Stimulated activated CD4-positive, alpha-beta T cell treated with anti-CD3 and anti-CD28 coated beads, Interleukin-1b, Interleukin-23, amount 100 ng/mL, for 24 hours (primary cell): ENCODE measurements around the gene HSF2.

ENCODE experiments used
- DNase-seq, 4 experiments: peaks; one replicate each; pipeline ENCODE4 v3.0.0-alpha.2; 2020; ENCODE audit warnings: low read depth in 4 of 4, low spot score in 1 of 4

Gene HSF2

DNA sequence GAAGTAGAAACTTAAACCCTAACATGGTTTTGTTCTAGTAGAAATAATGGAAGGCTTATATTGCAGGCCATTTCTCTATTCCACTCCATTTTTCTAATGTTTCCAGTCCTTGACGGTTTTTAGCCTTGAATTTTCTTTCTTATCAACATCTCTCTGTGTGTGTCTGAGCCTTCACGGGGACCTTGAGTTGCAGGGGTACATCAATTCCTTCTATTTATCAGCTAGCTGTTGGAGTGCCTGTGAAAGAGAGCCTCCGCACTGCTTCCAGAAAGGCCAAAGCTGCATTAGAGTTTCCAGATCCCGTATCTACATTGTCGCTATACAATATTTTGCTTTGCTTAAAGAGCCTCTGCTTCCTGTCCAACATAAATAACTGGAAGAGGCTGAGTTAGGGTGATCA, 5.4 kb upstream of the HSF2 start:
- no peak for DNase-seq

DNA sequence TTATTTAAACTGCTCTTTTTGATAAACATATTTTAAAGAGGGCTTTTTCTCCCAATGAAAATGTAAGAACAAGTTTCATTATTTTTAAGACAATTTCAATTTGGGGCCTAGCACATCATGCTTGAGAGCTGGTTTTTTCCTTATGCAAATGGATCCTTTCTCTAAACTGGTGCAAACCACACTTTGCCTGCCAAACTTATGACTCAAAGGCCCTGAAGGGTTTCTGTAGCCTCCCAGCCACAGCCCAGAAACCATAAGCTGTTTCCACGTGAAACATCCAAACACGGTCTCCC, 451 bp upstream of the HSF2 start:
- no peak for DNase-seq

- no peak for DNase-seq
These were observed 634 bp downstream of the HSF2 start for GRCh38 chr6:122400121-122400450.

- no peak for DNase-seq
These were observed 1.1 kb downstream of the HSF2 start for GRCh38 chr6:122400462-122401089.

DNA sequence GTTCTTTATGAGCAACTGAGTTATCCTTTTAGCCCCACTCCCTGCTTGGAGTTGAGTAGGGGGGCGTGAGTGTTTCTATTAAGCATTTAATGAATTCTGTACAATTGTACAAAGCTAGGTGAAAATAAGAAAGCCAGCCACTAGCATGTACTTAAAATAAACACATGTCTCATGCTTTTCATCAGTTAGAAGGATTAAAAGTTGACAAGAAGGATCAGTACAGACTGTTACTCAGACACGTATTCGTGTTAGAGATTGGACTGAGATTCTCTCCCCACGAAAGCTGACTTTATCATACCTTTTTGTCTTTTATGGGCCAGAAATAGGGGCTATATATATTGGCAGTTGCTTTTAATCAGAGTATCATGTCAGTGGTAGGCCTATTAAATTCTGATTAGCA, 1.7 kb downstream of the HSF2 start:
- no peak for DNase-seq

DNA sequence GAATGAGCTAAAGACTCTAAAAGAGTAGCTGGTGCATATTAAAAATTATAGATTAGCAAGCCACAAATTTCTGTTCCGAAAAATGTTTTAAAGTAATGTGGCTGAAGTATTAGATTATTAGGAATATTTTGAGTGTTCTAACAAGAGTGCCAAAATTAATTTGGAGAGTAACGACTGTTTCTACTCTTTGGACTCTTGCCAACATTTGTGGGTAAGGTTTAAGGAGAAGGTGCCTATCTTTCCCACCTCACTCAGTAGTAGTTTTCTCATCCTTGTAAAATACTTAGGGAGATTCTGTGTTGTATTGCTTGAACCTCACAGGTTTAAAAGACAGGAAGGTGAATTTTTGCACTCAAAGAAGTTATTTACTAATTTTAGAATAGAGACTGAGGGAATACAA, 5.0 kb downstream of the HSF2 start:
- DNase-seq = no peak

DNA sequence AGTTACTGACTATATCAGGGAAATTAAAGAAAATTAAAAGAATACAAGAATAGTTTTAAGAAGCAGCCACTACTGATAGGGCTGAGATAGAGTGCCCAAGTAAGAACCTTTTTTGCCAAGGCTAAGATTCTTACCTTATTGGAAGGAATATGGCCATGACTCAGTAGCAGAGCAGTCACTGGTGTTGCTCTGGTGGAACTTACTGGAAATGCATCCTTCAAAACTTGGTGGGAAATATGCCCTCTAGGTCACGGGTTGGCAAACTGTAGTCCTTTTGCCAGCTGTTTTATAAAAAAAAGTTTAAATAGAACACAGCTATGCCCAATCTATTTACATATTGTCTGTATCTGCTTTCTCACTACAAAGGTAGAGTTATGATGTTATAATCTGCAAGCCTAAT, 6.0 kb downstream of the HSF2 start:
- no peak for DNase-seq

GRCh38 chr6:122406187-122406586, 6.7 kb downstream of the HSF2 start:
- DNase-seq = no peak

DNA sequence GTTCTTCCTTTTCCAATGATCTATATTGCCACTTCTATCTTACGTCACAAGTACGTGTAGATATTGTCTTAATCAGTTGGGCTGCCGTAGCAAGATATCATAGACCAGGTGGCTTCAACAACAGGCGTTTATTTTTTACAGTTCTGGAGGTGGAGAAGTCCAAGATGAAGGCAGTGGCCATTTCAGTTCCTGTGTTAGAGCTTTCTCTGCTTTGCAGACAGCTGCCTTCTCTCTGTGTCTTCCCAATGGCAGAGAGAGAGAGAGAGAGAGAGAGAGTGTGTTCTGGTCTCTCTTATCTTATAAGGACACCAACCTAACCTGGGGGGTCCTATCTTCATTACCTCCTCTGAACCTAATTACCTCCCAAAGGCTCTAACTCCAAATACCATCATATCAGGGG, 8.3 kb downstream of the HSF2 start:
- no peak for DNase-seq

DNA sequence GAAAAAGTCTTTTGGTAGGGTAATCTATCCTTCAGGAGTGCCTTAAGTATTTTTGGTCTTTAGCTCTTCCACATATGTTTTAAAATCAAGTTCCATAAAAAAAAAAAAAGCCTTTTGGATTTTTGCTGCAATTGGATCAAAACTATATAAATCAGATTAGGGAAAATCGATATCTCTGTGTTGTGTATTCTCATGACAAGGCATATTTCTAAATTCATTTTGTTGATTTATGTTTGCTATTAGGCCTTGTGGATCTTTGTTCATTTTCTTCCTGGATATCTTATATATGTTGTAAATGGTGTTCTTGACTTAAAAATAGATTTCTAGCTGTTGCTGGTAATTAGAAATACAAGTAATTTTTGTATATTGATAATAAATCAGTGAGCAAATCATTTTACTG, 8.8 kb downstream of the HSF2 start:
- no peak for DNase-seq

- no peak for DNase-seq
These were observed 9.4 kb downstream of the HSF2 start for GRCh38 chr6:122408702-122409458.

GRCh38 chr6:122412001-122412400, 12.5 kb downstream of the HSF2 start:
- no peak for DNase-seq

- DNase-seq = no peak
These were observed 17.4 kb downstream of the HSF2 start for GRCh38 chr6:122416825-122417224.

GRCh38 chr6:122422003-122422402, 22.6 kb downstream of the HSF2 start:
- DNase-seq = no peak

DNA sequence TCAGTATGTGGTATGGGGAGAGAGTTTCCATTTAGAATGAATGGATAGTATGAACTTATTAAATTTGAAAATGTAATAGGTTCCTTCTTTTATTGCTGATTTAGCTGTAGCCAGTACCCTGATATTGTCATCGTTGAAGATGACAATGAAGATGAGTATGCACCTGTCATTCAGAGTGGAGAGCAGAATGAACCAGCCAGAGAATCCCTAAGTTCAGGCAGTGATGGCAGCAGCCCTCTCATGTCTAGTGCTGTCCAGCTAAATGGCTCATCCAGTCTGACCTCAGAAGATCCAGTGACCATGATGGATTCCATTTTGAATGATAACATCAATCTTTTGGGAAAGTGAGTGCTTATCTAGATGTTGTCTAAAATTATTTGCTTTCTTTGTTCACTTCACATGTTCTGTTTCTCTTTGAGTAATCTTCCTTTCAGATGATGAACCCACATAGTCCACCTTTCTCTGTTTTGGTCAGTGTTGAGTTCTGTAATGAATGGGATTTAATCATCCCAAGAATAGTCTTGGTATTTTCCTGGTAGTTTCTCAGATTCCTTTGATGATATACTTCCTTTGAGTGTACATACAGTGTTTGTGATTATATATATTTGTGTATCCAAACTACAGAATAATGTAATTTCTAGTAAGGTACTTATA, 23.3 kb downstream of the HSF2 start:
- no peak for DNase-seq

- DNase-seq = no peak
These were observed 24.3 kb downstream of the HSF2 start for GRCh38 chr6:122423734-122424133.

GRCh38 chr6:122426597-122426996, 27.1 kb downstream of the HSF2 start:
- DNase-seq = no peak

- DNase-seq = no peak
These were observed 29.3 kb downstream of the HSF2 start for GRCh38 chr6:122428781-122429180.

DNA sequence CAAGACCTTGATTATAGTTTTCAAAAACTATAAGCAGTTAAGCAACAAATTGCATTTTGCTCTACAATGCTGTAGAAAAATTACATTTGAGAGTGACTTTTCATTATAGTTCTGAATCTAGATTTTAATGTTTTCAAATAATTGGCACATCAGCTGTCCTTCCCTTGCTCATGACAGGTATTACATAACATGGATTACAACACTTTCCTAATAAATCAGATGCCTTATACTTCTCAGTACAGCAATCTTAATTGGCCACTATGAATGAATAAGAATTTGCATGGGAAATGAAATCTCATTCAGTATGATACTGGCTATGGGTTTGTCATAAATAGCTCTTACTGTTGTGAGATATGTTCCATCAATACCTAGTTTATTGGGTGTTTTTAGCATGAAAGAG, 29.9 kb downstream of the HSF2 start:
- no peak for DNase-seq

- DNase-seq = no peak
These were observed 32.3 kb downstream of the HSF2 start for GRCh38 chr6:122431780-122432179.

DNA sequence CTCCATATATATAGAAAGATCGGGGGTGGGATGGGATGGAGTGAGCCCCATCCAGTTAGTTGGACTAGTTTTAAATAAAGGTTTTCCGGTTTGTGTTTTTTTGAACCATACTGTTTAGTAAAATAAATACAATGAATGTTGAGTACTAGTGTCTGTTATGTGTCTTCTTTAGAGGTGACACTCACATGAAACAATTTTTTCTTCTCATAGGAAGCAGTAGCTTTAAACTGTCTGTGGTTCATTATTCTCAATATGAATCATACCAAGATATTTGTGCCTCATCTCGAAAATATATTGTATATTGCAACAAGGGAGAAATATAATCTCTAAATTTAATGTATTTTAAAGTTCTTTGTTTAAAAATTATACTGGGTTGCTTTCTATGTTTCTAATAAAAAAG, 33.4 kb downstream of the HSF2 start:
- DNase-seq = no peak

DNA sequence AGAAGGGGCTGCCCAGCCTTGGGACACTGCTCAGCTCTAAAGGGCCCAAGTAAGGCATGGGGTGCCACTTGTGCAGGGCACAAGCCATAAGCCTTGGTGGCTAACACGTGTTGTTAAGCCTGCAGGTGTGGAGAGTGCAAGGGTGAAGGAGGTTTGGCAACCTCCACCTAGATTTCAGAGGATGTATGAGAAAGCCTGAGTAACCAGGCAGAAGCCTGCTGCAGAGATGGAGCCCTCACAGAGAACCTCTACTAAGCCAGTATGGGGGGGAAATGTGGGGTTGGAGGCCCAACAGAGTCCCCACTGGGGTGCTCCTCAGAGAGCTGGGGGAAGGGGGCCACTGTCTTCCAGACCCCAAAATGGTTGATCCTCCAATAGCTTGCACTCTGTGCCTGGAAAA, 39.5 kb downstream of the HSF2 start:
- no peak for DNase-seq

- no peak for DNase-seq
These were observed 45.8 kb downstream of the HSF2 start for GRCh38 chr6:122445274-122445673.
